ENCODE data around the gene MRPL14.

Gene MRPL14

GRCh38 chr6:44078827-44079671 lies 48.2 kb downstream of the MRPL14 start:
- ATAC-seq = peak; percentile 32 to 50

DNA sequence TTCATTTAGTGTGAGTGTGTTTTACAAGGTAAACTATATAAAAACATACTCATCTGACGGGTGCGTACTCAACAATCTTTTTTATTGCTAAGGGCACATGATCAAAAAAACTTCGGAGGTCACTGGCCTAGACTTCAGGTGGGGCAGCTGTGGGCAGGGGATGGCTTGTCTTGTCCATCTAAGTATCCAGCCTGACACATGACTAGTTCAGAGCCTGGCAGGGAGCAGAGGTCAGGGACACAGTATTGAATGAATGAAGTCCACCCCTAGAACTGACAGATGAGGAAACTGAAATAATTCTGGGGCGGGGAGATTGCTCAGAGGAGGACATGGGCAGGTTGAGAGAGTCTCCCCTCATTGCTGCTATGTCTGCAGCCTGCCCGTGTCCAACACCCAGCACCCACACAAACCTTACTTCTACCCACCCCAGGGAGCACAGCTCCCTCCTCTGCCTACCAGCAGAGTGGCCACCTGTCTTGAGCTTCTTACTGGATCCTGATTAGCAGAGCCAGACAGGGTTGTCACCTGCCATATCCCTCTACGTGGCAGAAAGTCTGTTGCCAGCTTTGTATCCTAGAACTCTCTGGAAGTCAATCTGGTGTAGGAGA lies 48.9 kb downstream of the MRPL14 start:
- no peak for ATAC-seq

DNA sequence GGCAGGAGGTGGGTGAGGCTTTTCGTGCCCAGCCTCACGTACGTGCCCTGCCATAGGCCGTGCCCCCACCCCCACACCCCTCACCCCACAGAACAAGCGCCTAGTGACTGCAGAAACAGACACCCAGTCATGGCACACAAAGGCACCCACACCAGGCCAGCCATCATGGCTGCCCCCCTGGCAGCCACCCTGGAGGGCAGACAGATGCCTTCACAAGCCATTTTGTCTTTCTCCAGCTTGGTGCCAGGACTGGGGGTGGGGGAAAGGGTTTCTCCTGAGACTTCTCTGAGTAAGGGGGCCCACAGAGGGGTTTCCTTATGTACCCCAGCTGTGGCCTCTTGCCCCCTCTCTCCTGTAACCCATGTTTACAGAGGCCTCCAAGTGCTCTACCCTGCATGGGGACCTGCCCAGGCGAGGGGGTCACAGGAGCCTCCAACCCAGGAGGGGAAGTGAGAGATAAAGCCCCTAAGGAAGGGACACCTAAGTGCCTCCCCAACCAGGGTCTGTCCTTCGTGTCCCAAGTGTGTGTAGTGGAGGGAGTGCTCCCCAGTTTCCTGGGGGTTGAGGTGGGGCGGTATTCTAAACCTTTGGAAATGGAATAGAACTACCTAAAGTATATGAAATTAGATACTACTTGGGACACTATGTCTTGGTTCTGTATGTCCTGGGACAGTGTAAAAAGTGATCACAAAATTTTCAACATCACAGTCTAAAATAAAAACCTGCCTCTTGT lies 49.9 kb downstream of the MRPL14 start:
- no peak for ATAC-seq

DNA sequence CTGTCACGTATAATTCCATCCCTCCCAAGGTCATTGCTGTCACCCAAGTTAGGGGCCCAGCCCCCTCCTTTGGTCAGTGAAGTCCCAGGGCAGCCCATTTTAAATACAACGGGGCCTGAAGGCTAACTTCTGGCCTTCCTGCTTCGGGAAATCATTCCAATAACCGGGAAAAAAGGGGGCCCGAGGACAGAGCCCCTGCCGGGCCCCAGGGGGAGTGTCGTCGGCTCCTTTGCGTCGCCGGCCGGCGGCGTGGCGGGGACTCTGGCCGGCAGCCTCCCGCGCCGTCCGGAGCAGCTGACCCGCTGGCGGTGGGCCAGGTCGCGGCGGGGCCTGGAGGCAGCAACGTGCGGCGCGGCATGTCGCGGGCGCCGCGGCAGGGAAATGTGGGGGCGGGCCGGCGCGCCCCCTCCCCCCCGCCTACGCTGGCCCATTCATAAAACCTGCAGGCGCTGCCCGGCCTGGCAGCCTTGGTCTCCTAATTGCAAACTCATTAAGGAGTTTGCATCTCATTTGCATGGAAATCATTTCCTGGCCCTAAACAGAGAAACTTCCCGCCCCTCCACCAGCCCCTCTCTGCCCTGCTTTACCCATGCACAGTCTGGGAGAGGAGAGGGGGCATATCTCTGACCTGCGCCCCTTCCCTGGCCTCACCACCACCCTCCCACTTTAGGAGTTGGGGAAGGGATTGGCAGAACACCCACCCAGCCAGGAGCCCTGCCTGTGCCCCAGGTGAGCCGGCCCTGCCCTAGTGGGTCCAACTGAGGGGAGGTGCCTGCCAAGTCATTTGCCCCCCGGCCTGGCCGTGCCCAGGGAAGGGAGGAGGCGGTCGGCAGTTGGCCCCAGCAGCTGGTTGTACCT lies 50.7 kb downstream of the MRPL14 start:
- ATAC-seq = no peak

GRCh38 chr6:44075647-44076355 lies 51.5 kb downstream of the MRPL14 start:
- no peak for ATAC-seq

- ATAC-seq = no peak
Observed at GRCh38 chr6:44074813-44075646, 52.2 kb downstream of the MRPL14 start.

DNA sequence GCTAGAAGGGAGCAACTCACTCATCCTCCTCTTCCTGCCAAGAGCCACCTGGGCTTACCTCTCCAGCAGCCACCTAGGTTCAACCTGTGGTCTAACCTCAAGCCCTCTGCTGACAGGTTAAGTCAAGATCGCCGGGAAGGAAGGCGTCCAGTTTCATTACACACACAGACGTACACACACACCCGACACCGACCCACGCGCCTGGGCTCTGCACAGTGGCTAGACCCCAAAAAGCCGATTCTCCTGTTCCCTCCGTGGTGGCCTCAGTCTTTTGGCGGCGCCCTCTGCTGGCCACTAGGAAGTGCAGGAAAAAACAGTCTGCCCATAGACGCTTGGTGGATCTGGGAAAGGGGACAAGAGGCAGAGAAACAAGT lies 52.8 kb downstream of the MRPL14 start:
- ATAC-seq = peak; percentile 45 to 48

- ATAC-seq = no peak
Observed at GRCh38 chr6:44073612-44074438, 53.4 kb downstream of the MRPL14 start.

DNA sequence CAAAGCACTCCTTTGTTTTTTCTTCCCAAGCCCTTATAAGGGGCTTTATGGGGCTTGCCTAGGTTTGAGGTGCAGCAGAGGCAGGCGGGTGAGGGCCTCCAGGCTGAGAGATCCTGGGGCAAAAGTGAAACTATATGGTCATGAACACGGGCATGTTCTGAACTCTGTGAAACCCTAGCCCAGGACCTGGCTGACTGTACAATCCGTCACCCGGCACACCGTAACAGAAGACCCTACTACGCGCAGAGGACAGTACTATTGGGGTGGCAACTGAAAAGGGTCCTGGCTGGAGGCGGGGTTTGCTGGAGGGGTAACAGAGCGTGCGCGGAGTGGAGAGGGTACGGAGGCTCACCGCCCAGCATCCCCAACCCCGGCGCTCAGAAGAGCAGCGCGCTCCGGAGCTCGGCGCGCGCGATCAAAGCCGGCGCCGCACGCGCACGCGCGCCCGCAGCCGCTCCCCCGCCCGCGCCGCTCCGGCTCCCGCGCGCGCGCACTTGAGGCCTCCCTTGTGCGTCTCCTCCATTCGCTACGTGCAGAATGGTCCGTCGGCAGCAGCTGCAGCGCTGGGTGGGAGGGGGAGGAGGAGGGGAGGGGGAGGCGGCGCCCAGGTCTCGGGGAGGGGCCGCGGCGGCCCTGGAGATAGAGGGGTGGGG lies 54.2 kb downstream of the MRPL14 start:
- ATAC-seq = peak; percentile 73 to 75

GRCh38 chr6:44072452-44072958 lies 54.7 kb downstream of the MRPL14 start:
- no peak for ATAC-seq

GRCh38 chr6:44071670-44072451 lies 55.4 kb downstream of the MRPL14 start:
- no peak for ATAC-seq

DNA sequence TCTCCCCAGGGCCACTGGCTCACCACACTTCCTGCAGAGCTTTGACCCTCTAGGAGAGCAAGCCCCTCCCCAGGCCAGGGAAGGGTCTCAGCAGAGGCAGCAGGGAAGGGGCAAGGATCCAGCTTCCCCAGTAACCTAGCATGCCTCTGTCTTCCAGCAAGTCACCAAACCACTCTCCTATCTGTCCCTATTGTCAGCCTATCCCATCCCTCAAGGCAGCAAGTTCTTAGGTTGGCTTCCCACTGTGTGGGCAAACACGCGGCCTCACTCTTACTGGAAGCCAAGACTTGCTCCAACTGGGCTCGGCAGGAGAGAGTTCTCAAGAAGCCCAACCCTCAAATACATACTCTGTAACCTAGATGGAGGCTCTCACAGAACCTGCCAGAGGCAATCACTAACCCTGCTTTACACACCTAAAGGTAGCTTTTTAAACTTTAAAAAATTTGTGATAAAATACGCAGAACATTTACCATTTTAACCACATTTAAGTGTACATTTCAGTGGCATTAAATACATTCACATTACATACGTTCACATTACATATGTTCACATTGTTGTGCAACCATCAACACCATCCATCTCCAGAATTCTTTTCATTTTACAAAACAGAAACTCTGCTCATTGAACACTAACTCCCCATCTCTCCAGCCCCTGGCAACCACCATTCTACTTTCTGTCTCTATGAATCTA lies 58.5 kb downstream of the MRPL14 start:
- ATAC-seq = no peak

DNA sequence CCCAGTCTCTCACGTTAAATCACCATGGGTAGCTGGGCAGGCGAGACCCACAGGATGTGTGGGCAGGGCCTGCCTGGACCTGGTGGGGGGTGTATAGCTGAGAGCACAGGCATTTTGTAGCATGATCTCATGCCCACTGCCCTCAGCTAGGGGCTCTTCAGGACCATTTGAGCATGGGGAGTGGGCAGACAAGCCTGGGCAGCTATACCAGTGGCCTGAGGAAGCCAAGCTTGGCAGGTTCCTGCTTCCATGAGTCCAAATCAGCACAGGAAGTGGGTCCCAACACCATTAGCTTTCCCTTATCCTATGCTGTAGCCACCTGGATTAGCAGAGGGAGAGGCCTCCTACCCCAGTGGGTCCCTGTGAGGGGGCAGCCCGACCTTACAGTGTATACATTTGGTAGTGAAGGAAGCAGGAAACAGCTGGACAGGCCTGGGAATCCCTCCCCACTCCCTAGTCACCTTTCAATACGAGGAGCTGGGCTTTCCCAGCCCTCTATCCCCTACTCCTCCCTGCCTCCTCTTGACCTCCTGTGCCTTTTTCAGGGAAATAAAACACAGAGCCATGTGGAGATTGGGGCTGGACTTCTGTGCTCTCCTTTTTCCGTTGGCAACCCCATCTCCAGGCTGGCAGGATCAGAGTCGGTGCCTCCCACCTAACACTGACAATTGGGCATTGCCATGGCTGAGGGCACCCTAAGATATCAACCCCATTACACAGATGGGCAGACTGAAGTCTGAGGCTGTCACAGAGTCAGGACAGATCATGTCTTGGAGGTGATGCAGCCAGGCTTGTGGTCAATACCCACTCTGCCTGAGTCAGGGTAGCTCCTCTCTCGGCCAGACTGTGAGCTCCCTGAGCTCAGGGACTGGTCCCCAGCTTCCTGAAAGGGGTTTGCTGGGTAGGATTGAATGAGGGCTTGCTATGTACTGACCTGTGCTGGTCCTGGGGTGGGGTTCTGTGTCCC lies 59.8 kb downstream of the MRPL14 start:
- no peak for ATAC-seq

DNA sequence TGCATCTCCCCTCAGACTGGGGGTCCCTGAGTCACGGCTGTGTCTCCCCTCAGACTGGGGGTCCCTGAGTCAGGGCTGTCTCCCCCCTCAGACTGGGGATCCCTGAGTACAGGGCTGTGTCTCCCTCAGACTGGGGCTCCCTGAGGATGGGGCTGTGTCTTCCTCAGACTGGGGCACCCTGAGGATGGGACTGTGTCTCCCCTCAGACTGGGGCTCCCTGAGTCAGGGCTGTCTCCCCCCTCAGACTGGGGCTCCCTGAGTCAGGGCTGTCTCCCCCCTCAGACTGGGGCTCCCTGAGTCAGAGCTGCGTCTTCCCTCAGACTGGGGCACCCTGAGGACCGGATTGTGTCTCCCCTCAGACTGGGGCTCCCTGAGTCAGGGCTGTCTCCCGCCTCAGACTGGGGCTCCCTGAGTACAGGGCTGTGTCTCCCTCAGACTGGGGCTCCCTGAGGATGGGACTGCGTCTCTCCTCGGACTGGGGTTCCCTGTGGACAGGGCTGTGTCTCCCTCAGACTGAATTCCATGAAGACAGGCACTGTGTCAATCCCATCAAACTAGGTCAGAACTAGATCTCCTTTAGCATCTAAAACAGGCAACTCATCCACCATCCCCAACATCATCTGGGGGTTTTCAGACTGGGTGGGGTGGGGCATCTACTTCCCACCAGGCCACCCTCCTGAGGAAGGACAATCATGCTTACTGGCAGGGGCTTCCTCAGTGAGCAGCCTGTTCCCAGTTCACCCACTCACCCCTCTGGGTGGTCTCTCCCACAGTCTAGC lies 60.7 kb downstream of the MRPL14 start:
- no peak for ATAC-seq

DNA sequence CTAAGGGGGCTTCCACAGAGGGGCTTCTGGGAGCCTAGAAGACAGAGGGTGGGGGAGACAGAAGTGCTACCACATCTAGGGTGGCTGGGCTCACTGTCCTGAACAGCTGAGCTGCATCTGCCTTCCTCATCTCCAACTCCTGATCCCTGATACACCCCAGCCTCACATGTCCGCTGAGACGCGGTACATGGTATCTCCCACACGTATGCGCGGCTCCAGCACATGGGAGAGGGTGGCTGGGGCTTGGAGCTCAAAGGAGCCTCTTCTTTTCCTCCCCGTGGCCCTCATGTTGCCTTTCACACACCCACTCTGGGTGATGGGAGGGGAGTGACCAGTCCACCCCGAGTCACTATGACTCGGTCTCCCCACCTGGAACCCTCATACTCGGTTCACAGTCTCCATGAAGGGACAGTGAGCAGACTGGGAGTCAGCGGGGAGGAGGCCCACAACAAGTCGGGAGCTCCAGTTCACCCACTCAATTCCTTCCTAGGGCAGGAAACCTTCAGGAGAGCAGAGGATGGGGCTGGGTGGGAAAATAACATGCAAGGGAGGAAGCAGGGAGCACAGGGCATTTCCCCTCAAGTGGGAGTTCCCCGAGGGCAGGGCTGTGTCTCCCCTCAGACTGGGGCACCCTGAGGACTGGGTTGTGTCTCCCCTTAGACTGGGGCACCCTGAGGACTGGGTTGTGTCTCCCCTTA lies 61.7 kb downstream of the MRPL14 start:
- no peak for ATAC-seq

Data from activated CD4-positive, CD25-positive, alpha-beta regulatory T cell treated with anti-CD3 and anti-CD28 coated beads, Interleukin-2, amount 50 U/mL, for 24 hours (primary cell).